Tibial nerve (tissue), 4 donors: ENCODE data around the gene DUS1L.

Source experiments
- EP300 ChIP-seq, 2 donors: sonication (generic); formaldehyde crosslinking; IDR thresholded peaks; one replicate each; pipeline ENCODE4 v1.6.1; 2017; ENCODE audit warnings: antibody characterized with exemption in 2 of 2, mild to moderate bottlenecking in 1 of 2
- POLR2A ChIP-seq, 2 donors: fragments of 450-650 bp; IDR thresholded peaks; one replicate each; pipeline ENCODE4 v1.6.1; 2017; ENCODE audit warnings: antibody characterized with exemption in 2 of 2, mild to moderate bottlenecking in 2 of 2, moderate library complexity in 2 of 2
- TF ChIP-seq, protein P1 (sequence below), 5 experiments: fragments of 200-600 bp in 3 of 5; fragments of 450-650 bp in 2 of 5; sonication (generic) in 3 of 5; IDR thresholded peaks; one replicate each; pipeline ENCODE4 v1.5.1; 2016 to 2019; ENCODE audit warnings: antibody characterized with exemption in 5 of 5, mild to moderate bottlenecking in 3 of 5, moderate library complexity in 2 of 5

DNA sequence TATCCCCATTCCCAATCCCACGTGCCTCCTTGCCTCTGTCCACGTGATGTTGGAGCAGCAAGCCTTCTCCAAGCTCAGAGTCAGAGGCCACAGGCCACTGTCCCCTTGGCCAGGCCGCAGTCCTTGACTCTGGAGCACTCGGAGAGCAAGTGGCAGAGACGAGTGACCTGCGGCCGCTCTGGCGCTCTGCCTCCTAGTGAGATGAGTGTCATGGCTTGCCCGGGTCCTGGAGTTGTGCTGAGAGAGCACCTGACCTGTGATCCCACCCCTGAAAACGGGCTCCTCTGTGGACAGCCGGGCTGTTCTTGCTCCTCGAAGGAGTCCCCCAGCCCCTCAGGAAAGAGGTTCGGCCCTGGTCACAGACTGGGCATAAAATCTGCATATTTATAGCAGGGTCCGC, 42.4 kb upstream of the DUS1L start:
- TF ChIP-seq, protein P1, sequence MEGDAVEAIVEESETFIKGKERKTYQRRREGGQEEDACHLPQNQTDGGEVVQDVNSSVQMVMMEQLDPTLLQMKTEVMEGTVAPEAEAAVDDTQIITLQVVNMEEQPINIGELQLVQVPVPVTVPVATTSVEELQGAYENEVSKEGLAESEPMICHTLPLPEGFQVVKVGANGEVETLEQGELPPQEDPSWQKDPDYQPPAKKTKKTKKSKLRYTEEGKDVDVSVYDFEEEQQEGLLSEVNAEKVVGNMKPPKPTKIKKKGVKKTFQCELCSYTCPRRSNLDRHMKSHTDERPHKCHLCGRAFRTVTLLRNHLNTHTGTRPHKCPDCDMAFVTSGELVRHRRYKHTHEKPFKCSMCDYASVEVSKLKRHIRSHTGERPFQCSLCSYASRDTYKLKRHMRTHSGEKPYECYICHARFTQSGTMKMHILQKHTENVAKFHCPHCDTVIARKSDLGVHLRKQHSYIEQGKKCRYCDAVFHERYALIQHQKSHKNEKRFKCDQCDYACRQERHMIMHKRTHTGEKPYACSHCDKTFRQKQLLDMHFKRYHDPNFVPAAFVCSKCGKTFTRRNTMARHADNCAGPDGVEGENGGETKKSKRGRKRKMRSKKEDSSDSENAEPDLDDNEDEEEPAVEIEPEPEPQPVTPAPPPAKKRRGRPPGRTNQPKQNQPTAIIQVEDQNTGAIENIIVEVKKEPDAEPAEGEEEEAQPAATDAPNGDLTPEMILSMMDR (IDR thresholded peaks at IDR 0.05): no peak
- TF ChIP-seq POLR2A (IDR thresholded peaks at IDR 0.05) (no peak), EP300 (IDR thresholded peaks at IDR 0.05) (no peak)
